ENCODE results near the gene DHRS9. TPM values are rescaled to one million over a fixed set of nuclear protein-coding genes. Genes with fewer than 3 reads are reported as not detected.
A peak's percentile ranks its signal among the peaks of the same experiment; 100 is the strongest.

The DHRS9 gene
- total RNA-seq, 2 donors from 2014 or later, result 102 to 144 TPM

DNA sequence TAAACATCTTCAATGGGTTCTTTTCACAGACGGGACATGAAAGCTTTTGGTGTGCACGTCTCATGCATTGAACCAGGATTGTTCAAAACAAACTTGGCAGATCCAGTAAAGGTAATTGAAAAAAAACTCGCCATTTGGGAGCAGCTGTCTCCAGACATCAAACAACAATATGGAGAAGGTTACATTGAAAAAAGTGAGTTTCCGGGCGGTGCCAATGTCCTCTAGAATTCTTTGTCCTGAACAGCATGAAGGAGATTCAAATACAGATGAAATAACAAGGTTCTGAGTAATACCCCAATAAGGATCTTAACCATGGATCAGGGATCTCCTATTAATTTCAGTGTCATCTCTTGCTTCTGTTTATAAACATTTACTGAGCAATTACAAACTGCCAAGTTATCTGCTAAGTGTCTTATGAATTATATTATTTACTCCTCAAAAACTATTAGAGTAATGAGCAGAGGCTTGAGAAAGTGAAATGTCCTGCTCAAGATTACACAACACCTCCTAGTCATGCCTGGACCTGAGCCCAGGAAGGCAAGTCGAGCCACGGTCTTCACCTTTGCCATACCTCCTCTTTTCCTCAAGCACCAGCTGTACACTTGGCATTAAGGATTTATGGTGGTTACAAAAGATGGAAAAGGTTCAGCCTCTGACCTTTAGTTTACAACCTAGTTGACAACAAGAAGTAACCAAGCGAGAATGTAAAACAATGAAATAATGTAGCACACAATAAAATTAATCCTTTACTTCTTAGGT lies 22.6 kb downstream of the DHRS9 start:
- no peak overlapping the region for H3K4me3 ChIP-seq
- intact Hi-C loops (cut with DNase I), result no loop called here
- H3K36me3 ChIP-seq, result no peaks in the 10 kb centered on the region
- peaks cover 3% of the 10 kb centered on the region for H3K4me1 ChIP-seq
- H3K9me3 ChIP-seq, result no peaks in the 10 kb centered on the region
- no peaks in the 10 kb centered on the region for H3K27me3 ChIP-seq
- H3K27ac ChIP-seq, result peak overlapping the region; percentile 70
- no peak for TF ChIP-seq CTCF (IDR thresholded peaks at IDR 0.05)
- DNase-seq, result peak; percentile 82
- no peak overlapping the region for H3K9ac ChIP-seq (ENCODE audit: low read depth in 2 of 2, low read length in 2 of 2)

DNA sequence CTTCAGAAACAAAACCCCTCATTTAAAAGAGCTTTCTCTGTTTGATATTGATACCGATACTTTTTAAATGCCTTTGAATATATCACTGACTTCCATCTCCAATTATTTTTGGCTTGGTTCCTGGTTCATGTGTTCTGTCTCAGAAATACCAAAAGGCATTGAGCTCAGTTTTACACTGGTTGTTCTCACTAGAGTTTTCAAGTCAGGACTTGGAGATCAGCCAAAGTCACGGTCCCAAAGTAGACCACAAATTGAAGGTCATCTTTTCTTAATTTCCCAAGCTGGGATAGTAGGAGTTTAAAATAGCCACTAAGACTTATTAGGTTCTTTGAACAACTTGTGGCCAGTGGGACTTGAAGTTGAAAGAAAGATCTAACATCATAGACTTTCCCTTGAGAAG lies 24.2 kb downstream of the DHRS9 start:
- Histone ChIP-seq H3K9me3 (no peaks in the 10 kb centered on the region), H3K27me3 (no peaks in the 10 kb centered on the region), H3K4me1 (peaks cover 3% of the 10 kb centered on the region), H3K4me3 (no peak overlapping the region), H3K36me3 (no peaks in the 10 kb centered on the region), H3K9ac (ENCODE audit: low read depth in 2 of 2, low read length in 2 of 2) (no peak overlapping the region), H3K27ac (no peak overlapping the region)
- no peak for DNase-seq
- intact Hi-C loops (cut with DNase I), result no loop called here
- no peak for TF ChIP-seq CTCF (IDR thresholded peaks at IDR 0.05)

- Histone ChIP-seq H3K27me3 (no peaks in the 10 kb centered on the region), H3K27ac (no peak overlapping the region), H3K4me3 (no peak overlapping the region), H3K36me3 (no peaks in the 10 kb centered on the region), H3K9ac (ENCODE audit: low read depth in 2 of 2, low read length in 2 of 2) (no peak overlapping the region), H3K4me1 (peaks cover 3% of the 10 kb centered on the region), H3K9me3 (no peaks in the 10 kb centered on the region)
- intact Hi-C loops (cut with DNase I), result no loop called here
- no peak for DNase-seq
- TF ChIP-seq CTCF (IDR thresholded peaks at IDR 0.05), result no peak
These were observed 25.3 kb downstream of the DHRS9 start for GRCh38 chr2:169094676-169095075.

DNA sequence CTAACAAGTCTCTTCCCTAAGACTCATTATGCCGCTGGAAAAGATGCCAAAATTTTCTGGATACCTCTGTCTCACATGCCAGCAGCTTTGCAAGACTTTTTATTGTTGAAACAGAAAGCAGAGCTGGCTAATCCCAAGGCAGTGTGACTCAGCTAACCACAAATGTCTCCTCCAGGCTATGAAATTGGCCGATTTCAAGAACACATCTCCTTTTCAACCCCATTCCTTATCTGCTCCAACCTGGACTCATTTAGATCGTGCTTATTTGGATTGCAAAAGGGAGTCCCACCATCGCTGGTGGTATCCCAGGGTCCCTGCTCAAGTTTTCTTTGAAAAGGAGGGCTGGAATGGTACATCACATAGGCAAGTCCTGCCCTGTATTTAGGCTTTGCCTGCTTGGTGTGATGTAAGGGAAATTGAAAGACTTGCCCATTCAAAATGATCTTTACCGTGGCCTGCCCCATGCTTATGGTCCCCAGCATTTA lies 26.3 kb downstream of the DHRS9 start:
- H3K27me3 ChIP-seq, result no peaks in the 10 kb centered on the region
- H3K4me1 ChIP-seq, result peaks cover 3% of the 10 kb centered on the region
- no peak overlapping the region for H3K9ac ChIP-seq (ENCODE audit: low read depth in 2 of 2, low read length in 2 of 2)
- H3K27ac ChIP-seq, result no peak overlapping the region
- intact Hi-C loops (cut with DNase I), result no loop called here
- TF ChIP-seq CTCF (IDR thresholded peaks at IDR 0.05), result no peak
- H3K9me3 ChIP-seq, result no peaks in the 10 kb centered on the region
- no peak for DNase-seq
- H3K36me3 ChIP-seq, result no peaks in the 10 kb centered on the region
- no peak overlapping the region for H3K4me3 ChIP-seq

DNA sequence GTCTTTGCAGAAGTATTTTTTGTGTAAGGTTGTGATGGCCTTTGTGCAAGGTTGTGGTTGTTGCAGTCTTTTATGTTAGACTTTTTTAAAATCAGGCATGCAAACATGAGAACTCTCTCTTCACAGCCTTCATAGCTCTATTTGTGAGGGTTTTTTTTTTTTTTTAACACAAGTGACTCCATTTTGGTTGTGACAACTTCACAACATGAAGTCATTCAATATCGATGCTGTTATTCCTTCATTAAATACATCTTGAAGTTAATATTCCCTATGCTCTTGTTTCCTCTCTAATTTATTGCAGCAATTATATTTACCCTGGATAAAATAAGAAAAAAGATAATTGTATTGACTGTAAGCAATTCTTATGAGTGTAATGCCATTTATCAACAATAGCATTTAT lies 35.5 kb downstream of the DHRS9 start:
- Histone ChIP-seq H3K36me3 (no peaks in the 10 kb centered on the region), H3K4me3 (no peak overlapping the region), H3K4me1 (no peaks in the 10 kb centered on the region), H3K27ac (no peak overlapping the region), H3K9ac (ENCODE audit: low read depth in 2 of 2, low read length in 2 of 2) (no peak overlapping the region), H3K9me3 (no peaks in the 10 kb centered on the region), H3K27me3 (no peaks in the 10 kb centered on the region)
- TF ChIP-seq CTCF (IDR thresholded peaks at IDR 0.05), result no peak
- DNase-seq, result no peak
- intact Hi-C loops (cut with DNase I), result loop anchor here (5.0 to 10.0 kb wide), 2 partner anchors 37 to 140 kb away; no protein-coding TSS in a partner anchor

Measured in colonic mucosa (tissue), 4 donors.